SKM-1 treated with dmso at 0.1 percent for 144 hours (cell line): ENCODE data around the gene POC1B.

ENCODE experiments used
- DNase-seq: peaks from one replicate; lab custom pipeline; 2025; ENCODE audit not compliant: unreplicated experiment; lab: John Stamatoyannopoulos, UW

Gene POC1B

DNA sequence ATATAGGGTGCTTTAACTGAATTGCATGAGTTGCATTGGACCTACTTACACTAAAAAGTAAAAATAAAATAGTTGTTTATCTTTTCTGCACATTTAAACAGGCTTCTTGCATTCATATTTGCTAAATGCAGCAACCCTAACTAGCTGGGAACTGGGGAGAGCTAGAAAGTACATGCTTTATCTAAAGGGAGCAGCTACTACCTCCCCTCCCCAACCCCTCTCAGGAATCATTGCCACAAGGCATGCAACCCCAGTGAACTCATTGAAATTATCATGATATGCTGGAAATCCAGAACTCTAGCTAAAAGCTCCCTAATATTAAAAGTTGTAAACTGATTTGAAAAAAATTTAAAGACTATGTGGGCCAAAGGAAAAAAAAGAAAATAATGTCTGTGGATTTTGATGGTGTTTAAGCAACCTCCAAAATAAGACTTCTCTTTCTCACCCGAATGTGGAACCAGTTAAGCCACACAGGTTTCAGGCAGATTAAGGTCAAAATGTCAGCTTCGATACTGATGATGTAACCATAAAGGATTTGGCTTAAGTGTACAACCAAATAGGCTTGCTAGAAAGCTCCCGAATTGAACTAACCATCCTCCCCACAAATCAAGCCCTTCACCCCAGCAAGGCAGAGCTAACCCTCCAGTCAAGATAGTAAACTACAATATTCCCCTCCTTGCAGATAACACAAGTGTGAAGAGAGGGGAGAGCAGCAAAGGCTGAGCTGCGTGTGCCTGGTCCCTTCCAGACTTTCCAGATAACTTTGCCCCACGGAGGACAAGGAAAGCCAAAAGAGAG lies 13.8 kb upstream of the POC1B start:
- peak; percentile 9 for DNase-seq

DNA sequence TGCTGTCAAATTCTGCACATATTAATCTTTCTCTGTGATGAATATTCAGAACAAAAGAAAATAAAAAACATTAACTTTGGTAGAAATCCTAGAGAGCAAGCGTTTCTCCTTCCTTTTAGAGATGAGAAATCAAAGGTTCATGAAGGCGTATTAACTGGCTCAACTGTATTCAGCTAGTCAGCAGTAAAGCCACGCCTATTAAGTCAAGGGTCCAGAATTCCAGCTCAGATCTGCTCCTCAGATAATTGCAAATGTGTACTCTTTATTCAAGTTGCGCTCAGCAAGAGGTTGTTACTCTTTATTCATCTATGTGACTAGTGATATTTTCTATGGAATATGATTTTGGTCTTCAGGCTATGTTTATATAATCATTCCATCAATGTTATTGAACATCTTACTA lies 13.1 kb upstream of the POC1B start:
- no peak for DNase-seq

DNA sequence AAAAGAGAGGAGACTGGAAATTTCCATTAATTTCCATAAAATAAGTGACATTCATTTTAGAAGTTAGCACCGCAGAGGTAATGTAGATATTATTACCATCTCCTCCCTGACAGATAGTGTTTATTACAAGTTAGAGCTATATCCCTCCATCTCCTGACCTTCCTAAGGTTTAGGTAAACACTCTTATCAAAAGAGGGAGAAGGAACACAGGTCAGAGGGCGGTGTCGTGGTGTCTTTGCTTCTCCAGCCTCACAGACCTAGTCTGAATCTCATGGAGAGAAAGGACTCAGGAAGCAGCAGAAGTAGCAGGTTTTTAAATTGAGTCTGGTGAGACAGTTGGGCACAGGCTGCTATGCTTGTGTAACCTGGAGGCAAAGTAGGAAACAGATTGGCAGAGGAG lies 11.5 kb upstream of the POC1B start:
- no peak for DNase-seq

DNA sequence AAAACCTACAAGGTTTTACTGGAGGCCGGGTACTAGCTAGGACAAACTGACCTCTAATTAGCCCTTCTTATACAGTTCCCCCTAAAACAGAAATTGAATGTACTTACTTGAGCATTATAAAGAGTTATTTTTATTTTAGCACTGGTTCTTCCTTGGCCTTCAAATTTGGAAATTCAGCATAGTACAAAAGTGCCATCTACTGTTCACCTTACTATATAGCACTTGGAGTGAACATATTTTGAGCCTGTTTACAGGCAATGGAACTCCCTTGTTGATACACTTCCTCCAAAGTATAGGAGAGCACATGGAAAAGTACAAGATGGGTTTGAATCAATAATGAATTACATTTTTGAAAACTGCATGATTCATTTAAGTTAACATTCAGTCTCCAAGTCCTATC lies 3.9 kb upstream of the POC1B start:
- no peak for DNase-seq

DNA sequence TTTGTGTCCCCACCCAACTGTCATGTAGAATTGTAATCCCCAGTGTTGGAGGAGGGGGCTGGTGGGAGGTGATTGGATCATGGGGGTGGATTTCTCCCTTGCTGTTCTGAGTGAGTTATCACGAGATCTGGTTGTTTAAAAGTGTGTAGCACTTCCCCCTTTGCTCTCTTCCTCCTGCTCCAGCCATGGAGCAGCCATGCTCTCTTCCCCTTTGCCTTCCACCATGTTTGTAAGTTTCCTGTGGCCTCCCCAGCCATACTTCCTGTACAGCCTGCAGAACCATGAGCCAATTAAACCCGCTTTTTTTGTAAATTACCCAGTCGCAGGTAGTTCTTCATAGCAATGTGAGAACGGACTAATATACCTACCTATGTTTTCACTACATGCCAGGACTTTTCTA lies 2.6 kb upstream of the POC1B start:
- no peak for DNase-seq

DNA sequence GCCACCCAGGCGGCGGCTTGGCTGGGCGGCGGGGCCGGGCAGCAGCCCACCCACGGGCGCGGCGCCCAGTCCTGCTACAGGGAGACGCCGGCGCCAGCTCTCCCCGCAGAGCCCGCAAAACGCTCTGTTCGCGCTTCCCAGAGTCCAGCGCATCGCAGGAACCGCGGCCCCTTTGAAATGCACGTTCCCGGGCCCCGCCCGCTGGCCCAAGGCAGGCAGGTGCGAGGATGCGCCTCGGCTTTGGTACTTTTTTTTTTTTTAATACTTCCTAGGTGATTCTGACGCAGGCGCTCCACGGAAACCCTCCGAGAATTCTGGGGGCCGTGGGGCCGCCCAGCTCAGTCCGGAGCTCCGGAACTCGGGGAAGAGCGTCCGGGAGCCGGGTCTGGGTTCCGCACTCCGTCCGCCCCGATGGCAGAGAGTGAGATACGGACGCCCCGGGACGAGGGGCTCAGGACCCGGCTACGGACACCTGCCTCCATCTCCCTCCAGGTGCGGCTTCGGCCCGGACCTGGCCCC lies 483 bp downstream of the POC1B start:
- no peak for DNase-seq

DNA sequence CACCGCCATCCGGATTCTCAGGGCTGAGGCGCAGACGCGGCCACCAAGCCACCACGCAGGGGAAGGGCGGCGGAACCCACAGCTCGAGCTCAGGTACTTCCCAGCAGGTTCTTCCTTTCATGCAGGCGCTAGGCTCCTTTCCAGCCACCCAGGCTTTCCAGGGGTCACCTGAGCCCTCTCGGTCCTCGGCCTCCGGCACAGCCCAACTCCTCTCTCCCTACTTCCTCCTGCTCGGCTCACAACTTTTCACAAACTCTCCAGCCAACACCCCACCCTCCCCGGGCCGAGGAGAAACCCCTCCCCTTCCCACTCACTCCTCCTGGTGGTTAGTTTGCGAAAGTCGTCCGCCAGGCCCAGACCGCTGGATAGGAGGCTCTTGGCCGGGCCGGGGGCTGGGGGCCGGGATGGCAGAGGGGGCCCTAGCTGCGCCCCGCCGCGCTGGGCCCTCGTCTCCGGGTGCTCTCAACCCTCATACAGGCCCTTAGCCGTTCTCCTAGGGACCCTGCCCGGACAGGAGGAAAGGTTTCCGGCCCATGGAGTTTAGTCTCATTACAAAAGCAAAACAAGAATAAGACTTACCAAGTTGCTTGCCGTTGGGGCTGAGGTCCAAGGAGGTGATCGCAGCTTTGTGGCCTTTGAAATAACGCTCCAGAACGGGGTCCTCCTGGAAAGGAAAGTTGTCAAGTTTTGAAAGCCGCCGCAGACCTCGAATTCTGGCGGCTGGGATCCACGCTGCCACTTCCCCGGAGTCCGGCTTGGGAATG lies 1.1 kb downstream of the POC1B start, which contains the start of gene GALNT4:
TSS of gene GALNT4 (minus strand) at position 256 of the 764 bp plus-strand sequence. CDS start at position 9, 247 bp downstream.
- DNase-seq = peak; percentile 73

DNA sequence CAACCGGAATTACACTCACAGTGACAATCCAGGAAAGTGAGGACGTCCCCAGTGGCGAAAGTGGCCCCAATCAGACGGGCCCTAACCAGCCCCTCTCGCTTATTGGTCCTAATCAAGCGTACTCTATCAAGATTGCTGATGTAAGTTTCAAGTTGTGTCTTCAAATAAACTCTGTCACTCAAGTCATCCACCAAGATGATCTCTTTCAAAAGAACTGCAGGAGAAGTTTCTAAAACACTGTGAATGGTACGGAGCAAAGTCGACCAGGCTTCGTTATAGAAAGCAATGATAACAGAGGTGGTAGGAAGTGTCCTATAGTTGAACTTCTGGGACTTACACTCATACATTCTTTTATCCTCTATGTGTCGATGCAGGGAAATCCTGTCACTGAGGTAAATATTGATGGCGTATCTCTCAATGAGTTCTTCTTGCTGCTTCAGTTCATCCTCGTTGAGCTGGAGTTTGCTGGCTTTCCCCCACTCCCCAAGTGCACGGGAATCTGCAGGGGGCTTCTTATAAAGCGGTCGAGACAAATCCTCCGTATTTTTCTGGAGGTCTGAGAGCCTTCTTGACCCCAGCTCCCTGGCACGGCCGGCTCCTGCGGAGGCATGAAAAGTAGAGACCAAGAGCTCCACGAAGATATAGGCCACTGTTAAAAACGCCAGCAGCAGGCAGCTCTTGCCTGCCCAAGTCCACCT lies 1.9 kb downstream of the POC1B start:
- DNase-seq = no peak

DNA sequence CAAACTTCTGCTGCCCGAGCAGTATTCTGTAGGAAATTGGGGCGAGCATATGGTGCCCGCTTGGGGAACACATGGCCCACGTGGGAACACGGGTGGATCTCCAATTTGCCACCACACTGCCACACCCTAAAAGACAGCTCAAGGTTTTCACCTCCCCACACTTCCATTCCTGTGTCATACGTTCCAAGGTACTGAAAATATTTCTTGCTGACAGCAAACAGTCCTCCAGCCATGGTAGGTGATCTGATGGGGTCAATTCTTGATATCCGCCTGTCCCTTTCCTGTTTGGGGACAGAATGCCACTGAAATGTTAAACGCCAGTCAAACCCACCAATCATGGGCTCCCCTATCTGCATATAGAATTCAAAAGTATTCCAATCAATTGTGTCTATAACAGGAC lies 2.5 kb downstream of the POC1B start:
- no peak for DNase-seq

DNA sequence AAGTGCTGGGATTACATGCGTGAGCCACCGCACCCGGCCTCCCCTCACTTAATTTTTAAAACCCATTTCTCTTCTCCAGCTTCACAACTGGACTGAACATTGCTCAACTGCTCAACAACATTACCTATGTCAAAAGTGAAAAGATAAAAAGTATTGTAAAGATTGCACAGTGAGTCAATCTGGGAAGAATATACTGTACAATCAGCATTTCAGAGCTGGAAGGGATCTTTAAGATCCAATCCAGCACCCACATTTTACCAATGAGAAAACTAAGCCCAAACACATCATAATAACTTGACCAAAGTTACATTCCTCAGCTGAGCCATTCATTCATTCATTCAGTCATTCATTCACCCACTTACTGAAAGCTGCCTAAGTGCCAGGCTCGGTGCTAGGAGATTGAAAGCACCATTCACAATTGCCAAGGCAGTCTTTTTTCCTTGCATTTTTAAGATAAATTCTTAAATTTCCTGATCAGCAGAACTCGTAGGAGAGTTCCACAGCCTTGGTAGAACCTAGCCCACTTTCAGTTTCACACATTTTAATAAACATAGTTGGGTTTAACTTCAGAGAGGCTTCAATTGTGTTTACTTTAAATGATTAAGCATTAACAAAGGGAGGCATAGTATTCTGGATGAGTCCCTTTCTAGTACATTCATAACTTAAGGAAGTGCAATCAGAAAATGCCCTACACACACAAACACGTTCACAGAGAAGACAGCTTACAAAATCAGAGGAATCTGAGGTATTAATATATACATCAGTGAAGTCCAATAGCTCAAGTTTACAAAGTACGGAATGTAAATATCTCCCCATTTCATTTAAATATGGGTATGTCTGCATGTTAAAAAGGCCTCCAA lies 4.3 kb downstream of the POC1B start:
- no peak for DNase-seq

DNA sequence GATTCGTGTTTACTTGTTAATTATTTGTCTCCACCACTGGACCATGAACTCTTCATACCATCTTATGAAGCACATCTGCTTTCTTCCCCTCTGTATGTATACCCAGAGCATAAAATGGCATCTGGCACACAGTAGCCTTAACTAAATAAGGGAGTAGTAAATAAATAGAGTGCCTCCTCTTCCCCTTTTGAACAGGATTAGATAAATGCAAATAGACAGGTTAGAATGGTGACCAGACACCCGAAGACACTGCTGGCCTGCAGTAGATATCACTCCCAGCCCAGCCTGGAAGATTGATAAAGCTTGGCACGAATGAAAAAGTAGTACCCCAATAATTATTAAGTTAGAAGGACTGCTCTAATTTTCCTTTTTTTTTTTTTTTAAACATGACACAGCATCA lies 8.1 kb downstream of the POC1B start:
- no peak for DNase-seq

DNA sequence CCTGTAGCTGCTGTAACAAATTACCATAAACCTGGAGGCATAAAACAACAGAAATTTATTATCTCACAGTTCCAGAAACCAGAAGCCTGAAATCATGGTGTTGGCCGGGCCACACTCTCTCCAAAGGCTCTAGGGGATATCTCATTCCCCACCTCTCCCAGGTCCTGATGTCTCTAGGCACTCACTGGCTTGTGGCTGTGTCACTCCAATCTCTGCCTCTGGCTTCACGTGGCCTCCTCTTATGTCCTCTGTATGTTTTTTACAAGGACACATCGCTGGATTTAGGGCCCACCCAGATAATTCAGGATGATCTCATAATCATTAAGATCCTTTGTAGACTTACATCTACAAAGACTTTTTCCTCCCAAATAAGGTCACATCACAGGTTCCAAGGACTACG lies 9.2 kb downstream of the POC1B start:
- DNase-seq = no peak

DNA sequence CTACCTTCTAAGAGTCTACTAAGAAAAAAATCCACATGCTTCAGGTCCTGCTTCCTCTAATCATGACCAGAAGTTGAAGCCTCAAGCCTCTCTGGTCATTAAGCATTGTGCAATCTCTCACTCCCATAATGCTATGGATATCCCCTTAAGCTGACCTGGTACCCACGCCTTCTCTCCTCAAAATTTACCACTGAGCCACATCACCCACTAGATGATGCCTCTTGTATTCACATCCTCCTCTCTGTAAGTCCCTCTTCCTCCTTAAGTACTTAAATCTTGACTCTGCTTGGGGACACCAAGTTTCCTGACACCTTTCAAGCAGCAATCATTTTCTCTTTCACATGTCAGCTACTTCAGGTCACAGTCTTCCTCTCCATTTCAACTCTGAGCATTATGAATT lies 11.1 kb downstream of the POC1B start:
- DNase-seq = no peak

DNA sequence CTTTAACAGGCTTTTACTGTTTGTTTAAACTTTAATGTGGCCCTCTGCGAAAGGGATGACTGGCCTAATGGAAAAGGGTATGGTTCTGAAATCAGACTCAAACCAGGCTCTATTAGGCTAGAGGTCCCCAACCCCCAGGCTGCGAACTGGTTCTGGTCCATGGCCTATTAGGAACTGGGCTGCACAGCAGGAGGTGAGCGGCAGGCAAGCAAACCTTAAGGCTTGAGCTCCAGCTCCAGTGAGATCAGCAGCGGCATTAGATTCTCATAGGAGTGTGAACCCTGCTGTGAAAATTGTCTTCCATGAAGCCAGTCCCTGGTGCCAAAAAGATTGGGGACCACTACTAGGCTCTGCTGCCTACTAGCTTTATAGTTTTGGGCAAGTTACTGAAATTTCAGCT lies 12.3 kb downstream of the POC1B start:
- DNase-seq = no peak

DNA sequence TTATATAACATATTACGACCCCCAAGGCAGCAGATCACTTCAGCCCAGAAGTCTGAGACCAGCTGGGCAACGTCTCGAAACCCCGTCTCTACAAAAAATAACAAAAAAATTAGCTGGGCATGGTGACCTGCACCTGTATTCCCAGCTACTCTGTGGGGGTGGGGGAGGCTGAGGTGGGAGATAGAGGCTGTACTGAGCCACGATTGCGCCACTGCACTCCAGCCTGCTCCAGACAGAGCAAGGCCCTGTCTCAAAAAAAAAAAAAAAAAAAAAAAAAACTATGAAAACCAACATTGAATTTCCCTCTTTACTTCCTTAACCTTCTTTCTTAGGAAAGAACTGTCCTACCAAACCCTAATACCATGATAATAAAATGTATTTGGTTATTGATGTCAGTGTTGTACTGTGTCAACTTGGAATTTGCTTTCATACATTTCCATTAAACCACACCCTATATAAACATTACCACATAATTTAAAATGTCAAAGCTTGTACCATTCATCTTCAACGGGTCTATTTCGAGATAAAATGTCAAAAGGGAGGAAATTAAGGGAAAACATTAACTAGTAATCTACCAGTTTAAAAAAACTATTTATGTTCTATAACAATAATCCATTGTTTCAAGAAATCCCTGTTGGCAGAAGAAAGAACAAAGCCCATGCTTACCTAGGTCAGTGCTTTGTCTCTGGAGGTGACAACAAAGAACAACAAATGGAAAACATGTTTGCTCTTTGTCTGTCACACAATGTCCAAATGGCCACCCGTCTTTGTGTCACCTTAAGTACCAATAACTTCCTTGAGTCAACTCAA lies 18.6 kb downstream of the POC1B start:
- no peak for DNase-seq

DNA sequence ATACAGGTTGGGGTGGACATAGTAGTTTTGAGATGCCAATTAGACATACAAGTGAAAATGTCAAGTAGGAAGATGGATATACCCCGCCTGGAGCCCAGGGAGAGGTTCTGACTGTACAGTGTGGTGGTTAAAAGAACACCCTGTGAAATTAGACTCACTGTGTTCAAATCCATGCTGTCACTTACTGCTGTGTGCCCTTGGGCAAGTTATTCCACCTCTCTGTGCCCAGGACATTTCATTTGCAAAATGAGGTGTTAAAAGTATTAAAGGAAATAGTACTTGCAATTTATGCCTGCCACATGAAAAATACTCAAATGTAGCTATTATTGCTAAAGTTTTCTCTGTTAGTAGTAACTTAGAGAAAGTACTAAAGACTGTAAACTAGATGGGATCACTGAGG lies 19.8 kb downstream of the POC1B start:
- DNase-seq = no peak

DNA sequence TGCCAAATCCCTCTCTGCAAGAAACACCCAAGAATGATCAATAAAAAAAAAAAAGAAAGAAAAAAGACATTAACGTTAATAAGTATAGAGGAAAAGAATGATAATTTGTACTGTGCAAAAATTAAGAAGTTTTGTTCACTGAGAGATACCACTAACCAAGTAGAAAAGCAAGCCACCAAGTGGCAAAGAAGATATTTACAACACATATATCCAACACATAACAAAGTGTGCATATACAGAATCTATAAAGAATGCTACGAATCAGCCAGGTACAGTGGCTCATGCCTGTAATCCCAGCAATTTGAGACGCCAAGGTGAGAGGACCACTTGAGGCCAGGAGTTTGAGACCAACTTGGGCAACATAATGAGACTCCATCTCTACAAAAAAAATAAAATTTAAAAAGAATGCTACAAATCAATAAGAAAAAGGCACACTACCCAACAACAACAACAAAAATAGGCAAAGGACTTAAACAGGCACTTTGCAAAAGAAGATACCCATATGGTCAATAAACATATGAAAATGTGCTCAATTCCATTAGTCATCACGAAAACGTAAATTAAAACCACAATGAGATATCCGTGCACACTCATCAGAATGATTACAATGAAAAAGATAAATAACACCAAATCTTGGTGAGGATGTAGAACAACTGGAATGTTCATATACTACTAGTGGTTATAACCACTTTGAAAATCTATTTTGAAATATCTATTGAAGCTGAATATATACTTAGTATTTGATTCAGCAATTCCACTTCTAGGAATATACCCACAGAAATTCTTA lies 21.1 kb downstream of the POC1B start:
- no peak for DNase-seq

DNA sequence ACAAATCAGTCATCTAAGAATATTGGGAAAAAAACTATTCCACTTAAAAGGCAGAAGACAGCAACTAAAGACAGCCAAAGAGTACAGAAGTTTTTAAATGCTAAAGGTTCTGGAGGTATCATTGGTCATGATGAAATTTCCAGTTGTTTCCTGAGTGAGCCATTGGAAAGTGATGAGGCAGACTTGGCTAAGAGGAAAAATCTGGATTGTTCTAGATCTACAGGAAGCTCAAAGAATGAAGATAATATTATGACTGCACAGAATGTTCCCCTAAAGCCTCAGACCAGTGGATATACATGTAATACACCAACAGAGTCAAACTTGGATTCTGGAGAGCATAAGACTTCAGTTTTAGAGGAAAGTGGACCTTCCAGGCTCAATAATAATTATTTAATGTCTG lies 24.1 kb downstream of the POC1B start:
- no peak for DNase-seq

DNA sequence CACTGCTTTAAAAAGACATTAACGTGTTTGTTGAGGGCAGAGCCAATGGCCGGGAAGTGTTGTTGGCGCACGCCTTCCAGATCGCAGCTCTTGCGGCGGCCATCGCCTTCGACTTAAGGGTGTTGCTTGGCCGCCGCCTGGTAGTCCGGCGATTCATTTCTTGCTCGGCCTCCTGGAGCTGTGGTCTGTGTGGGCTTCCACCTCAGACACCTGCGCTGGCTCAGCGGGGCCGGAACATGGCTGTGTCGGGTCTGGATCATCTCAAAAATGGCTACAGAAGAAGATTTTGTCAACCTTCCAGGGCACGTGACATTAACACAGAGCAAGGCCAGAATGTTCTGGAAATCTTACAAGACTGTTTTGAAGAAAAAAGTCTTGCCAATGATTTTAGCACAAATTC lies 26.0 kb downstream of the POC1B start:
- DNase-seq = no peak
